H1 (cell line): ENCODE results near the gene GRK6. TPM values are rescaled to one million over a fixed set of nuclear protein-coding genes. Genes with fewer than 3 reads are reported as not detected.

Experiments
- CTCF ChIA-PET: fragments of 300-600 bp; sonication (Branson Sonifier 250); formaldehyde crosslinking; loops from one replicate; lab custom pipeline; 2021; ENCODE audit not compliant: partially characterized antibody; lab: Charles Lee
- POLR2A ChIA-PET: fragments of 300-600 bp; sonication (Branson Sonifier 250); formaldehyde crosslinking; loops from one replicate; lab custom pipeline; 2021; ENCODE audit warnings: inconsistent platforms; ENCODE audit not compliant: partially characterized antibody; lab: Charles Lee
- DNase-seq, 2 experiments: peaks; one replicate each; pipeline versions ENCODE4 v3.0.0 to v3.0.0-alpha.2; 2010 to 2022; ENCODE audit warnings: low spot score in 2 of 2, low read depth in 1 of 2, mixed read lengths in 1 of 2
- FAIRE-seq: peaks from 2 replicates; lab custom pipeline; 2011; peaks lifted over from hg19 to GRCh38; lab: Jason Lieb, UNC
- H2AFZ ChIP-seq: 2 replicates; pipeline ENCODE4 v1.8.1; 2012; ENCODE audit warnings: low read length, inconsistent platforms
- H2AK5ac ChIP-seq: 2 replicates; pipeline ENCODE4 v1.6.1; 2013; ENCODE audit warnings: low read depth, low read length
- H2BK120ac ChIP-seq: replicated peaks from 2 replicates; pipeline ENCODE3; 2013; ENCODE audit warnings: low read depth, low read length, inconsistent platforms
- H2BK12ac ChIP-seq: 2 replicates; pipeline ENCODE4 v1.6.1; 2013; ENCODE audit warnings: low read depth, low read length
- H2BK15ac ChIP-seq: 2 replicates; pipeline ENCODE4 v1.6.1; 2013; ENCODE audit warnings: low read length
- H2BK20ac ChIP-seq: 2 replicates; pipeline ENCODE4 v1.6.1; 2013; ENCODE audit warnings: low read length
- H2BK5ac ChIP-seq: 2 replicates; pipeline ENCODE4 v1.6.1; 2013; ENCODE audit warnings: low read depth, low read length
- H3K14ac ChIP-seq: 2 replicates; pipeline ENCODE4 v1.6.1; 2013; ENCODE audit warnings: inconsistent platforms; ENCODE audit not compliant: insufficient read length
- H3K18ac ChIP-seq: 2 replicates; pipeline ENCODE4 v1.6.1; 2013; ENCODE audit warnings: low read length; ENCODE audit errors: extremely low read depth
- H3K23ac ChIP-seq: 2 replicates; pipeline ENCODE4 v1.6.1; 2013; ENCODE audit warnings: inconsistent platforms; ENCODE audit not compliant: insufficient read length
- H3K23me2 ChIP-seq: 2 replicates; pipeline ENCODE4 v1.6.1; 2013; ENCODE audit warnings: low read depth, low read length
- H3K27ac ChIP-seq: 2 replicates; pipeline ENCODE4 v1.6.1; 2011; ENCODE audit warnings: low read depth, low read length, inconsistent platforms
- H3K27me3 ChIP-seq, 4 experiments: replicated peaks in 1 of 4; 1 replicate in 1 of 4; 2 replicates in 3 of 4; pipeline versions ENCODE4 v1.6.1 to v1.8.1; 2011 to 2013; ENCODE audit warnings: low read length in 3 of 4, mild to moderate bottlenecking in 3 of 4, inconsistent platforms in 2 of 4, mixed read lengths in 2 of 4, moderate library complexity in 1 of 4; ENCODE audit not compliant: control insufficient read depth in 3 of 4, insufficient read depth in 3 of 4; ENCODE audit errors: extremely low read depth in 1 of 4
- H3K36me3 ChIP-seq, 4 experiments: 2 replicates each; pipeline versions ENCODE4 v1.6.1 to v1.8.1; 2011 to 2013; ENCODE audit warnings: mild to moderate bottlenecking in 4 of 4, low read length in 3 of 4, moderate library complexity in 2 of 4, control low read depth in 1 of 4, inconsistent platforms in 1 of 4; ENCODE audit not compliant: insufficient read depth in 4 of 4, control insufficient read depth in 2 of 4
- H3K4ac ChIP-seq: replicated peaks from 2 replicates; pipeline ENCODE3; 2013; ENCODE audit warnings: low read length, low read depth, mixed read lengths, inconsistent platforms; ENCODE audit not compliant: insufficient read length
- H3K4me1 ChIP-seq, 4 experiments: replicated peaks in 1 of 4; 1 replicate in 1 of 4; 2 replicates in 3 of 4; pipeline versions ENCODE4 v1.6.1 to v1.8.1; 2011 to 2013; ENCODE audit warnings: low read length in 3 of 4, inconsistent platforms in 2 of 4, mixed read lengths in 1 of 4; ENCODE audit not compliant: insufficient read depth in 4 of 4, control insufficient read depth in 3 of 4
- H3K4me2 ChIP-seq, 2 experiments: 2 replicates each; pipeline versions ENCODE4 v1.6.1 to v1.8.1; 2011 to 2013; ENCODE audit warnings: low read depth in 2 of 2, low read length in 2 of 2, control low read depth in 1 of 2, inconsistent platforms in 1 of 2, mild to moderate bottlenecking in 1 of 2; ENCODE audit not compliant: insufficient read depth in 1 of 2
- H3K4me3 ChIP-seq, 4 experiments: fragments of 200-600, 300-600 bp in 1 of 4; sonication (generic), shearing (Covaris generic), sonication (Bioruptor Twin) in 1 of 4; 2 replicates each; pipeline versions ENCODE4 v1.5.1 to v1.8.1; 2011 to 2016; ENCODE audit warnings: low read length in 4 of 4, low read depth in 3 of 4, control low read depth in 2 of 4, inconsistent platforms in 2 of 4, mild to moderate bottlenecking in 2 of 4, mixed read lengths in 1 of 4, moderate library complexity in 1 of 4; ENCODE audit not compliant: insufficient read depth in 2 of 4; ENCODE audit errors: extremely low read depth in 1 of 4
- H3K56ac ChIP-seq: replicated peaks from 2 replicates; pipeline ENCODE3; 2013; ENCODE audit warnings: low read depth, mild to moderate bottlenecking, mixed read lengths, low read length, inconsistent platforms; ENCODE audit not compliant: insufficient read length
- H3K79me1 ChIP-seq: 2 replicates; pipeline ENCODE4 v1.6.1; 2013; ENCODE audit warnings: low read depth, low read length, control low read depth
- H3K79me2 ChIP-seq, 2 experiments: 2 replicates each; pipeline versions ENCODE4 v1.6.1 to v1.8.1; 2012 to 2013; ENCODE audit warnings: low read length in 2 of 2, mild to moderate bottlenecking in 2 of 2, inconsistent platforms in 1 of 2; ENCODE audit not compliant: insufficient read depth in 2 of 2, control insufficient read depth in 1 of 2
- H3K9ac ChIP-seq, 4 experiments: replicated peaks in 1 of 4; 1 replicate in 1 of 4; 2 replicates in 3 of 4; pipeline versions ENCODE4 v1.6.1 to v1.8.1; 2011 to 2013; ENCODE audit warnings: low read depth in 3 of 4, low read length in 3 of 4, control low read depth in 2 of 4, mild to moderate bottlenecking in 2 of 4, moderate library complexity in 2 of 4, inconsistent platforms in 1 of 4; ENCODE audit errors: extremely low read depth in 1 of 4
- H3K9me3 ChIP-seq, 2 experiments: 2 replicates each; pipeline versions ENCODE4 v1.6.1 to v1.8.1; 2012 to 2013; ENCODE audit warnings: mild to moderate bottlenecking in 2 of 2, moderate library complexity in 2 of 2, control low read depth in 1 of 2, inconsistent platforms in 1 of 2, low read depth in 1 of 2, low read length in 1 of 2, mixed read lengths in 1 of 2; ENCODE audit not compliant: insufficient read depth in 2 of 2
- H4K20me1 ChIP-seq, 2 experiments: replicated peaks in 1 of 2; 2 replicates each; pipeline versions ENCODE3 to v1.8.1; 2011 to 2013; ENCODE audit warnings: inconsistent platforms in 2 of 2, low read length in 2 of 2, mild to moderate bottlenecking in 1 of 2; ENCODE audit not compliant: insufficient read depth in 2 of 2, control insufficient read depth in 1 of 2
- H4K5ac ChIP-seq: 2 replicates; pipeline ENCODE4 v1.6.1; 2013; ENCODE audit warnings: low read length, low read depth, mixed read lengths, inconsistent platforms; ENCODE audit not compliant: insufficient read length
- H4K8ac ChIP-seq: 2 replicates; pipeline ENCODE4 v1.8.0; 2013; ENCODE audit warnings: mild to moderate bottlenecking, moderate library complexity, low read length, inconsistent platforms; ENCODE audit not compliant: insufficient read depth; ENCODE audit errors: extremely low read depth
- H4K91ac ChIP-seq: replicated peaks from 2 replicates; pipeline ENCODE3; 2013; ENCODE audit warnings: low read length, mixed read lengths, inconsistent platforms; ENCODE audit not compliant: insufficient read length
- ATF2 ChIP-seq: IDR thresholded peaks from 2 replicates; pipeline ENCODE4 v1.6.1; 2012; ENCODE audit warnings: low read length, inconsistent platforms
- BRCA1 ChIP-seq: IDR thresholded peaks from 2 replicates; pipeline ENCODE4 v1.6.1; 2012; ENCODE audit warnings: low read depth, low read length, improper control_type of control experiment
- CEBPB ChIP-seq: IDR thresholded peaks from 2 replicates; pipeline ENCODE4 v1.6.1; 2012; ENCODE audit warnings: low read depth, low read length
- CHD2 ChIP-seq: IDR thresholded peaks from 2 replicates; pipeline ENCODE4 v1.6.1; 2012; ENCODE audit warnings: low read length, improper control_type of control experiment
- HDAC6 ChIP-seq: IDR thresholded peaks from one replicate; pipeline ENCODE4 v1.7.1; 2012; ENCODE audit warnings: low read depth, mild to moderate bottlenecking, inconsistent platforms, low read length, moderate library complexity
- NANOG ChIP-seq: IDR thresholded peaks from 2 replicates; pipeline ENCODE4 v1.6.1; 2011; ENCODE audit warnings: low read length, low read depth, mild to moderate bottlenecking, inconsistent platforms; ENCODE audit not compliant: insufficient read depth, poor library complexity, severe bottlenecking
- POU5F1 ChIP-seq: IDR thresholded peaks from 2 replicates; pipeline ENCODE4 v1.6.1; 2011; ENCODE audit warnings: low read depth, mild to moderate bottlenecking, low read length, moderate library complexity
- RBBP5 ChIP-seq: IDR thresholded peaks from 2 replicates; pipeline ENCODE4 v1.7.1; 2012; ENCODE audit warnings: low read depth, mild to moderate bottlenecking, inconsistent platforms, low read length, moderate library complexity, borderline replicate concordance
- RXRA ChIP-seq: IDR thresholded peaks from 2 replicates; pipeline ENCODE4 v1.6.1; 2011; ENCODE audit warnings: low read depth, mild to moderate bottlenecking, low read length, moderate library complexity; ENCODE audit not compliant: insufficient read depth
- SAP30 ChIP-seq: fragments of 300-600 bp; sonication (generic); IDR thresholded peaks from 2 replicates; pipeline ENCODE4 v1.7.1; 2012; ENCODE audit warnings: low read length, moderate library complexity, mild to moderate bottlenecking, inconsistent platforms; ENCODE audit not compliant: insufficient read depth, insufficient replicate concordance
- SIN3A ChIP-seq, 2 experiments: IDR thresholded peaks in 1 of 2; conservative IDR thresholded peaks in 1 of 2; 2 replicates each; pipeline ENCODE4 v1.6.1; 2011 to 2012; ENCODE audit warnings: low read length in 2 of 2, improper control_type of control experiment in 1 of 2, low read depth in 1 of 2, mild to moderate bottlenecking in 1 of 2
- WGBS, 2 experiments: shearing (Covaris generic) in 1 of 2; methylation state at CpG; one replicate each; pipeline versions ENCODE4 v1.1.6 to v1.1.7; 2013 to 2015; ENCODE audit warnings: low lambda C conversion rate in 2 of 2, mixed read lengths in 2 of 2, inconsistent platforms in 1 of 2, low coverage in 1 of 2, missing lambda C conversion rate in 1 of 2; ENCODE audit not compliant: insufficient replicate concordance in 2 of 2, insufficient coverage in 1 of 2, insufficient read length in 1 of 2; ENCODE audit errors: extremely low coverage in 1 of 2, missing lambda C conversion rate in 1 of 2; 5-methylcytosine and 5-hydroxymethylcytosine counted together
- polyA plus RNA-seq, 7 experiments: library from polyadenylated mRNA; depleted of rRNA in 3 of 7; stranded (reverse) in 5 of 7; unstranded in 2 of 7; fragments of >200 nt in 5 of 7; fragments of 200-250 nt in 2 of 7; gene quantifications; 1 replicate in 5 of 7; 2 replicates in 1 of 7; 4 replicates in 1 of 7; pipeline versions ENCODE4 v1.2.1 to v1.2.3, GENCODE V29; 2011 to 2013; ENCODE audit warnings: missing spikeins in 2 of 7, mixed read lengths in 2 of 7
- total RNA-seq: library from RNA; stranded (reverse); fragmentation: NEBNext Ultra II Directional; extraction: Animal tissue kit (Norgen Biotek cat#: 25700); gene quantifications from 2 replicates; pipeline ENCODE4 v1.2.1, GENCODE V29; 2021

GRK6 gene
- total and polyA plus RNA-seq, 2 of the 8 experiments (the other 6 are each of a cell fraction or from before 2014, with no cell fraction given), result 31.8 to 57.8 TPM

DNA sequence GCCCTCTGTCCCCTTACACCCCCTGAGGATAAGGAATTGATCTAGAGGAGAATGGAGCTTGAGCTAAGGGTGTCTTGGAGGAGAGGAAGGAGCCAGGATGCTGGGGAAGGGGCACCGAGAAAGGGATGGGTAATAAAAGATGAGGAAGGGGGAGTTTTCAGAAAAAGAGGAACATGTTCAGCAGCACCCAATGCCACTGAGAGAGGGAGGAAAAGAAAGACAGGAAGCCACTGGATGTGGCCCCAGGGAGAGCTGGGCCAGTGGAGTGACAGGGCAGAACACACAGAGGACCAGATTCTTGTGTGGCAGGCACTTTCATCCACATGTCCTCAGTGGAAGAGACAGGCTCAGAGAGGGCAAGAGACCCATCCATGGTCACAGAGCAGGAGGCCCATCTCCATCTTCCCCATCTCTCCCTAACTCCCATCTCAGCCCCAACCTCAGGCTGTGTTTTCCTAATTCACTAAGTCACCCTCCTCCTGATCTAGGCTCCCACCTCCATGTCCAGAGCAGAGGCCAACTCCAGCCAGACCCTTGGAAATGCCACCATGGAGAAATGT, 33.2 kb upstream of the GRK6 start:
- Histone ChIP-seq H3K79me1 (no peaks in the 10 kb centered on the region), H3K4me2 (no peak overlapping the region), H3K23me2 (no peaks in the 10 kb centered on the region), H3K18ac (no peak overlapping the region), H4K5ac (no peak overlapping the region), H2AK5ac (peak overlapping the region; percentile 17; the same call in 1 of the 2 replicates), H3K27me3 (peaks cover 0 to 19% (median 10%) of the 10 kb centered on the region in 4 experiments; a peak in 6 of 7 replicates), H4K91ac (no peak overlapping the region), H2BK15ac (no peak overlapping the region), H3K56ac (no peak overlapping the region), H4K20me1 (no peaks in the 10 kb centered on the region), H3K4me1 (peaks cover 0 to 3% (median 0%) of the 10 kb centered on the region in 4 experiments; a peak in 4 of 7 replicates), H3K23ac (no peak overlapping the region), H3K36me3 (no peaks in the 10 kb centered on the region), H2BK20ac (no peak overlapping the region), H2AFZ (no peak overlapping the region), H4K8ac (no peak overlapping the region), H3K4me3 (no peak overlapping the region), H3K4ac (no peak overlapping the region), H3K14ac (no peak overlapping the region), H3K79me2 (no peaks in the 10 kb centered on the region), H2BK12ac (peak overlapping the region; percentile 31; the same call in 1 of the 2 replicates), H2BK5ac (peak overlapping the region; percentile 5; the same call in 1 of the 2 replicates), H3K27ac (no peak overlapping the region), H3K9me3 (no peaks in the 10 kb centered on the region), H2BK120ac (no peak overlapping the region), H3K9ac (no peak overlapping the region)
- ChIA-PET POLR2A (interaction anchor here (1.0 to 4.2 kb wide), 6 partner anchors 10 to 104 kb away, joined by 4 to 16 read pairs (median 4); partner anchors contain the start of genes PDLIM7 and PRR7), CTCF (interaction anchor here (0.8 to 18.7 kb wide), 7 partner anchors 9 to 54 kb away, joined by 3 to 430 read pairs (median 37); partner anchors contain the start of genes PFN3, PRR7 and SLC34A1)
- DNase-seq (no peak), FAIRE-seq (no peak)
- WGBS, 2 experiments, result 89% methylated on average over 1 of the region's 1 CpG; no CpG with 5 or more reads in 1 of the 2 experiments
- TF ChIP-seq CHD2 (no peak), NANOG (no peak), POU5F1 (no peak), CEBPB (no peak), ATF2 (no peak), SAP30 (no peak), HDAC6 (no peak), SIN3A (conservative IDR thresholded peaks at IDR 0.05 in 1 of 2, IDR thresholded peaks at IDR 0.05 in 1 of 2; ENCODE audit: low read depth in 1 of 2, low read length in 2 of 2) (no peak), RBBP5 (no peak), BRCA1 (no peak), RXRA (no peak)
